ENCODE measurements around the gene ZXDA. TPM values are rescaled to one million over a fixed set of nuclear protein-coding genes. Genes with fewer than 3 reads are reported as not detected.

ZXDA gene
- total RNA-seq, 1 experiment from 2014 or later: not detected

DNA sequence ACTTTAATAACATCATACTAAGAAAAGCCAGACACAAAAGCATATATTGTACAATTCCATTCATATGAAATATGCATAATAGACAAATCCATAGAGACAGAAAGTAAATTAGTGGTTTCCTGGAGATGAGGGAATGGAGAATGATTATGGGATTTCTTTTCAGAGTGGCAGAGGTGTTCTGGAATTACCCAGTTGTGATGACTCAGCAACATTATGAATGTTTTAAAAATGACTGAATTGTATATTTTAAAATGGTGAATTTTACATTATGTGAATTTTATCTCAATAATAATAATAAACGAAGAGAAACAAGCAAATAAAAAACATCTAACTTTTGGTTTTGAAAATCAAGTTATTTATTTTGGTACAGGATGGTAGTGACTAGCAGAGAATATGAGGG, 11.2 kb downstream of the ZXDA start:
- no peak overlapping the region for H4K91ac ChIP-seq (ENCODE audit: insufficient read length, low read depth, low read length)
- no peaks in the 10 kb centered on the region for H4K20me1 ChIP-seq (ENCODE audit: control insufficient read depth, insufficient read depth, insufficient read length)
- H3K4me2 ChIP-seq (ENCODE audit: insufficient read depth, insufficient read length, low read length): no peak overlapping the region
- H3K14ac ChIP-seq (ENCODE audit: insufficient read depth, low read length): no peak overlapping the region
- no peak overlapping the region for H3K56ac ChIP-seq (ENCODE audit: insufficient read length, low read depth, low read length)
- H3K4me1 Mint-ChIP-seq: no peaks in the 10 kb centered on the region
- no peak overlapping the region for H2BK120ac ChIP-seq (ENCODE audit: low read depth, low read length, poor library complexity, severe bottlenecking)
- no peak overlapping the region for H3K27ac Mint-ChIP-seq
- no peak overlapping the region for H2BK5ac ChIP-seq (ENCODE audit: insufficient read length, low read length)
- no peaks in the 10 kb centered on the region for H3K79me2 ChIP-seq (ENCODE audit: insufficient read depth, low read length)
- DNase-seq: no peak
- H3K4ac ChIP-seq (ENCODE audit: low read depth, low read length): no peak overlapping the region
- H3K9me3 Mint-ChIP-seq: peaks cover 72 to 84% of the 10 kb centered on the region in 2 experiments
- no peak overlapping the region for H3T11ph ChIP-seq (ENCODE audit: low read length)
- no peak overlapping the region for H3K9ac ChIP-seq (ENCODE audit: extremely low read depth, insufficient read length, low read length)
- H2BK20ac ChIP-seq (ENCODE audit: low read depth, low read length, poor library complexity, severe bottlenecking): no peak overlapping the region
- H3K79me1 ChIP-seq (ENCODE audit: insufficient read depth, low read depth, low read length, poor library complexity, severe bottlenecking): no peaks in the 10 kb centered on the region
- H3K9me3 ChIP-seq (ENCODE audit: control insufficient read depth, low read depth, low read length): peaks cover 8% of the 10 kb centered on the region
- no peak overlapping the region for H3K18ac ChIP-seq (ENCODE audit: insufficient read length, low read depth, low read length)
- H2AFZ ChIP-seq (ENCODE audit: low read length): no peak overlapping the region
- H3K36me3 Mint-ChIP-seq (ENCODE audit: insufficient read depth in 1 of 3, low read depth in 3 of 3): peaks cover 0 to 19% (median 2%) of the 10 kb centered on the region in 3 experiments; a peak in 5 of 7 replicates
- no CpG with 5 or more reads among the region's 1 CpG for WGBS (ENCODE audit: extremely low coverage, insufficient read length, low lambda C conversion rate)
- no peak overlapping the region for H2BK12ac ChIP-seq (ENCODE audit: insufficient read length, low read depth, low read length)
- H3K27me3 Mint-ChIP-seq (ENCODE audit: low read depth): no peaks in the 10 kb centered on the region
- H4K8ac ChIP-seq (replicated peaks; ENCODE audit: insufficient read length, low read depth, low read length): no peak overlapping the region
- H3K23ac ChIP-seq (ENCODE audit: insufficient read length, low read depth, low read length): no peak overlapping the region
- no peak overlapping the region for H4K5ac ChIP-seq (ENCODE audit: insufficient read length, low read depth, low read length)
- H3K4me1 ChIP-seq (ENCODE audit: insufficient read depth, low read length): no peaks in the 10 kb centered on the region
- no peak overlapping the region for H2AK5ac ChIP-seq (ENCODE audit: insufficient read length, low read length)
- no peaks in the 10 kb centered on the region for H3K23me2 ChIP-seq (ENCODE audit: insufficient read length, low read depth, low read length, poor library complexity, severe bottlenecking)
- no peak overlapping the region for H2BK15ac ChIP-seq (ENCODE audit: low read depth, low read length)
- TF ChIP-seq, protein P1, sequence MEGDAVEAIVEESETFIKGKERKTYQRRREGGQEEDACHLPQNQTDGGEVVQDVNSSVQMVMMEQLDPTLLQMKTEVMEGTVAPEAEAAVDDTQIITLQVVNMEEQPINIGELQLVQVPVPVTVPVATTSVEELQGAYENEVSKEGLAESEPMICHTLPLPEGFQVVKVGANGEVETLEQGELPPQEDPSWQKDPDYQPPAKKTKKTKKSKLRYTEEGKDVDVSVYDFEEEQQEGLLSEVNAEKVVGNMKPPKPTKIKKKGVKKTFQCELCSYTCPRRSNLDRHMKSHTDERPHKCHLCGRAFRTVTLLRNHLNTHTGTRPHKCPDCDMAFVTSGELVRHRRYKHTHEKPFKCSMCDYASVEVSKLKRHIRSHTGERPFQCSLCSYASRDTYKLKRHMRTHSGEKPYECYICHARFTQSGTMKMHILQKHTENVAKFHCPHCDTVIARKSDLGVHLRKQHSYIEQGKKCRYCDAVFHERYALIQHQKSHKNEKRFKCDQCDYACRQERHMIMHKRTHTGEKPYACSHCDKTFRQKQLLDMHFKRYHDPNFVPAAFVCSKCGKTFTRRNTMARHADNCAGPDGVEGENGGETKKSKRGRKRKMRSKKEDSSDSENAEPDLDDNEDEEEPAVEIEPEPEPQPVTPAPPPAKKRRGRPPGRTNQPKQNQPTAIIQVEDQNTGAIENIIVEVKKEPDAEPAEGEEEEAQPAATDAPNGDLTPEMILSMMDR (conservative IDR thresholded peaks at IDR 0.05): no peak
- no peak overlapping the region for H3K27ac ChIP-seq (ENCODE audit: insufficient read length, low read depth, low read length)
- no peaks in the 10 kb centered on the region for H3K27me3 ChIP-seq (ENCODE audit: insufficient read depth, low read length)
- H3K4me3 Mint-ChIP-seq: no peak overlapping the region

Data from H9 (cell line).